Hepatocyte (in vitro differentiated cells): ENCODE measurements around the gene SLC29A3.
"Not testable (repeated sequence)": the region's sequence is repeated elsewhere in the genome, so short reads cannot be mapped to it uniquely, and the experiment has no call there.

ENCODE experiments used
- CTCF ChIP-seq: fragments of 200-600 bp; sonication (generic); IDR thresholded peaks from 2 replicates; pipeline ENCODE4 v1.5.1; 2016; ENCODE audit warnings: antibody characterized with exemption, mild to moderate bottlenecking; ENCODE audit not compliant: poor library complexity
- EZH2 ChIP-seq: fragments of 200-600 bp; sonication (generic); IDR thresholded peaks from 2 replicates; pipeline ENCODE4 v1.6.1; 2016; ENCODE audit warnings: antibody characterized with exemption, mild to moderate bottlenecking, borderline replicate concordance

GRCh38 chr10:71272974-71273373 lies 46.1 kb upstream of the SLC29A3 start:
- TF ChIP-seq CTCF, EZH2: not testable (repeated sequence)
